Left renal pelvis (tissue), 4 donors: ENCODE measurements around the gene PRRX1. TPM values are rescaled to one million over a fixed set of nuclear protein-coding genes. Genes with fewer than 3 reads are reported as not detected.

ENCODE experiments used
- DNase-seq, 4 donors: peaks; one replicate each; pipeline ENCODE4 v3.0.0-alpha.2; 2013; ENCODE audit warnings: low read depth in 4 of 4, low spot score in 3 of 4
- polyA plus RNA-seq, 4 donors: library from polyadenylated mRNA; unstranded; fragments of 120-200 nt; gene quantifications; one replicate each; pipeline ENCODE4 v1.2.1, GENCODE V29; 2013; ENCODE audit not compliant: insufficient read length in 4 of 4

PRRX1 gene
- 100 to 1,000 TPM in 1 of 4 donors, 10 to 100 TPM in 2, under 1 TPM in 1; 0.87 to 119 (median 11.4) TPM for polyA plus RNA-seq

DNA sequence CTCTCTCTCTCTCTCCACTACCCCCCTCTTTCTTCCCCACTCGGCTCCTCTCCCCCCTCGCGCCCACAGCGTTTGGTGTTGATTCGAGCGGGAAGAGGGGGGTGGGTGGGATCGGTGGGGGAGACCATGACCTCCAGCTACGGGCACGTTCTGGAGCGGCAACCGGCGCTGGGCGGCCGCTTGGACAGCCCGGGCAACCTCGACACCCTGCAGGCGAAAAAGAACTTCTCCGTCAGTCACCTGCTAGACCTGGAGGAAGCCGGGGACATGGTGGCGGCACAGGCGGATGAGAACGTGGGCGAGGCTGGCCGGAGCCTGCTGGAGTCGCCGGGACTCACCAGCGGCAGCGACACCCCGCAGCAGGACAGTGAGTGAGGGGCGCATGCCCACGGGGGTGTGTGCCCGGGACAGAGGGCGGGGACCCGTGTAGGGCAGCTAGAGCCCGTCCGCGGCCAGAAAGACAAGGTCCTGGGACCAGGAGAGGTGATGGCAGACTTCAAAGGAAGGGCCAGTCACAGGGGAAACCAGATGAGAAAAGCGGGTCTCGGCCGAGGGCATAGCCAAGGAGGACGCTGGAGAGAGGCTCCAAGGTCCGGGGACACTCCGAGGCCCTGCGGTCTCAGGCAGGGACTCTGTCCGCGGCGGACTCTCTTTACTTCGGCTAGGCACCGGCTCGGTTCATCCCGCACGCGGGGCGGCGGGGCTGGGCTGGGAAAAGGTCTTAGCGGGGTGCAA is at the start of gene PRRX1:
Gene PRRX1, plus strand, starts transcription at position 39 of the 735 bp plus-strand sequence. Its CDS starts 88 bp downstream, at position 127.
- no peak for DNase-seq

DNA sequence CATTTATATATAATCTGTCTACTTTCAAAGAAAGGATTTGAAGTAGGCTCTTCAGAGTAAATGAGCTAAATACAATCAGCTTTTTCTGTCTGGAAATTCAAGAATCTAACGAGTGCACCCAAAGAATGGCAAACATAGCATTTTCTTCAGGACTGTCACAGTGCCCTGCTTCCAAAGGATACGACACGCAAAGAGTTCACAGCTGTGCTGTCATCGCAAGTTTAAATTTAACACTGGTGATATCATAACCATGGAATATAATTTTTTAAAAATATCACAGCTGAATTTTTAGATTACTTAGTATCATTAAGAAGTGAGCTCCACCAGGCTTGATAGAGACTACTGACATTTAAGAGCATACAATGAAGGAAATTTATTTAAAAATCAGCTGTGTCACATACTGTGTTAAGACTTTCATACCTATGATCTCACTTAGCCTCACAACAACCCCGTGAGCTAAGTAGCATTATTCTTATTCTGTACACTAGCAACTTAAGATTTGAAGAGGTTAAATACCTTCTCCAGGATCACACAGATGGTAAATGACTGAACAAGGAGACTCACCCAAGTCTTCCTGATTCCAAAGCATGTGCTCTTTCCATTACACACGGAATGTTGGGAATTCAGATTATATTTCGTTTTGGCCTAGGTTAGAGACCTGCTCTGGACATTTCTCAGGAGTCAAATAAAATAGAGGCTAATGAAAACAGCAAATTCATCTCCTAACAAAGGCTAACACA is 46.2 kb upstream of the PRRX1 start:
- DNase-seq: no peak

DNA sequence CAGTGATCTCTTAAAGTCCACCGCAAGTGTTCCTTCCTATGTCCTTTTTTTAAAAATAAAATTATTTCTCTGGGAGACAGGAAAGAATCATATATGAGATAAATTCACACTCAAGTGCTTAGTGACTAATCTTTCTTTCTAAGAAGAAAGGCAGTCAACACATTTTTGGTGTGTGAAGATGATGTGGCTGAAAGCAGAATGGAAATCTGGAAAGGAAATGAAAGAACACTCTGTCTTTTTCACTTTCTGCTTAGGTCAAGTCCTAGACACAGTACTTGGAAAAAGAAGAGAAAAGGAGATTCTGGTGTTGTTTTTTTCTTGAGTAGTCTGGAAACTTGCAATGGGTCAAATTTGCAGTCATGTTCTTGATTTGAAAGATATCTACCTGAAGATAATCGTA is 45.5 kb upstream of the PRRX1 start:
- no peak for DNase-seq

DNA sequence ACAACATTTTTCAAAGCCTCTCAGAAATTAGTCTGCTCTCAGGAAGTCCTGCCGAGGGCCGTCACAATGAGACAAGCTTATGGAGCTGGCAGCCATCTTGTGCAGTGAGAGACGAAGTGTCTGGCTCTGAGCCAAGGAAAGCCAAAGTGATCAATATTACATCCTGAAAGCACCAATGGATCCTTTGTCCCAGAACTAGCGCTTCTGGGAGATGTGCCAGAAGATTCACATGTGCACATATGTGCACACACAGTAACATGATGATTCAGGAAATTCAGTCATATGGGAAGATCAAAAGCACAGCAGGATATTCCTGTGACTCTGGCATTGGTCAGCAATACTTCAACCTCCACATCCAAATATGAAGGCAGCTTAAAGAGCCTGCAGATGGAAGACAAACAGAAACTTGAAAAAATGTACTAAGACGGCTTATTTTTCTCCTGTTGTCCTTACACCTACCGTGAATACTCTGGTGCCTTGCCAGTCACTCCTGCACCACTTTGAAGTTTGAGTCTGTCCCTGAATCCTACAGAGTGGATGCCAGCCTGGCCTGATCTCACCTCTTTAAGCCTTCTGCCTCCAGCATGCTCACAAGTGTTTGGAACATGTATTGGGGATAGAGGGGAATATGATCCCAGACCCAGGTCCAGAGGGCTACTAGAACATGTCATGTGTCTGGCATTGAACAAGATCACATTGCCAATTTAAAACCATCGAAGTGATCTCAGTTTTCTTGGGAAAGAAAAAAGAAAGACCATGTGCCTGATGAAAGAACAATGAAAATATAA is 44.5 kb upstream of the PRRX1 start:
- DNase-seq: no peak

DNA sequence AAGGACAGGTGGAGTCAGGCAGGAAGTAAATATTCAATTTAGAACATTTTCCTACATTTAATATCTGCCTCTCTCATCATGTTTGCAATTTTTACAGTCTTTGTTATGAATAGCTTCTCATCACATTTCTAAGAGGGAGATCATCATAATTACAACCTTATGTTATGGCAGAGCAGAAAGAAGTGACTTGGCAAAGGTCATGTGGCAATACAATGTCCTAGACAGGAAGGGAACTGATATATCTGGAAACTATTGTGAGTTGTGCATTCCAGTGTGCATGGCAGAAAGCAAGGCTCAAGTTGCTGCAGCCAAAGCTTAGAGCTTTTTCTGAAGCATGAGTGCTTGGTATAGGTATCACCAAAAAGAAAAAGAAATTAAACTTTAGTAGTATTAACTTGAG is 43.8 kb upstream of the PRRX1 start:
- no peak for DNase-seq

DNA sequence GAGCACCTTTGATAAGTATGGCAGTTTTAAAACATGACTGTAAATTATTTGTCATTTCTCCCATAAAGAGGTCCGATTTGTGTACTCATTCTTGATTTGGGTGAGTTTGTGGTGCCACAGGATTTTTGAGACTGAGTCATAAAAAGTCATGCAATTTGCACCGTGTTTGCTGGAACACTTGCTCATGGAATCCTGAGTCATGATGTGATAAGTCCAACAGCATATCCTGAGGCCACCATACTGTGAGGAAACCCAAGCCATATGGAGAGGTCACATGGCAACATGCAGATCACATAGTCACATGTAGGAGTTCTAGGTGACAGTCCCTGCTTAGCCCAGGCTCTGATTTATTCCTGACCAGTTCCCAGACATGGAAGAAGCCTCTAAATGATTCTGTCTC is 40.8 kb upstream of the PRRX1 start:
- no peak for DNase-seq

DNA sequence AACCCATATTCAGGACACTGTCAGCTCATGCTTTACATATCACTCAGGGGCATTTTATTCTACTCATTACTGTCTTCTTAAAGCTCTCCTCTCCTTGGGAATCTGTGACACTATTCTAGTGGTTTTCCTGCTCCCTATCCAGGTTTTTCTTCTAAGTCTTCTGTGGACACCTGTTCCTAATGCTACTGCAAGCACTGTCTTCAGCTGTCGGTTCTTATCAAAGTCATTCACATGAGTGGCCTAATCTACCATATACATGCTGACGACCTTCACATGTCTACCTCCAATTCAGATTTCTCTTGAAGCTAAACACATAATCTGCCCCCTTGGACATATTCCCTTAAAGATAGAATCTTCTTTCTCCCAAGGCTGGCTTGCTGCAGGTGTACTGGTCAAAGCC is 39.8 kb upstream of the PRRX1 start:
- no peak for DNase-seq

DNA sequence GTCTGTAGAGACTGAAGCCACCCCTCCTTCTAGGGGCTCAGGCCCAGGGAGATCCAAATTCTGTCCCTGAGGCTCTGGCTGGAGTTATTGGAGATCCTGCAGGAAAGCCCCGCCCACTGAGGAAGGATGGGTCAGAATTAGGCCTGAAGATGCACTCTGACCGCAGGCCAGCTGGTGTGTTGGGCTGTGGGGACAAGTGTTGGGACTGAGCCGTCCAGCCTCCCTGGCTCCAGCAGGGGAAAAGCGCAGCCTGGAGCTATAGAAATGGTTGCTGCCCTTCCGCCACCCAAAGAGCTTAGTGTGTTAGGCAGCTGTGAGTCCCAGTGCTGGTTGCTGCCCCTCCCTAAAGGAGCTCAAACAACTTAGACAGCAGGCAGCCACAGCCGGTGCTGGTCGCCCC is 33.0 kb upstream of the PRRX1 start:
- no peak for DNase-seq

DNA sequence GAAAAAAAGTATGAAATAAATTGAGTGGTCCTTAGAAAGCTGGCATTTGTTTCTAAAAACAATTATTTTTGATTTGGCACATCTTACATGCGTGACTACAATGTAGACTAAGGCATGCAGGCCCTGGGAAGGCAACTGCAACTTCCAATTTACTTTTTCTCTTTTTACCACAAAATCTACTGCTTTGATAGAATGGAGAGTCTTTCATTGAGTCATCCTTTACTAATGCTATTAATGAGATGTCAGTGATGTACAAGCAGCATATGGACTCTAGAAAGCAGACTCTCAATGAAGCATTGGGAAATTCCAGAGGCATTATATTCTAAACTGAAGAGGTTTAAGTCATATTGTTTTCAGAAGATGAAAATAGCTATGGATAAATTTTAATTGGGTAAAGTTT is 29.6 kb upstream of the PRRX1 start:
- DNase-seq: no peak

DNA sequence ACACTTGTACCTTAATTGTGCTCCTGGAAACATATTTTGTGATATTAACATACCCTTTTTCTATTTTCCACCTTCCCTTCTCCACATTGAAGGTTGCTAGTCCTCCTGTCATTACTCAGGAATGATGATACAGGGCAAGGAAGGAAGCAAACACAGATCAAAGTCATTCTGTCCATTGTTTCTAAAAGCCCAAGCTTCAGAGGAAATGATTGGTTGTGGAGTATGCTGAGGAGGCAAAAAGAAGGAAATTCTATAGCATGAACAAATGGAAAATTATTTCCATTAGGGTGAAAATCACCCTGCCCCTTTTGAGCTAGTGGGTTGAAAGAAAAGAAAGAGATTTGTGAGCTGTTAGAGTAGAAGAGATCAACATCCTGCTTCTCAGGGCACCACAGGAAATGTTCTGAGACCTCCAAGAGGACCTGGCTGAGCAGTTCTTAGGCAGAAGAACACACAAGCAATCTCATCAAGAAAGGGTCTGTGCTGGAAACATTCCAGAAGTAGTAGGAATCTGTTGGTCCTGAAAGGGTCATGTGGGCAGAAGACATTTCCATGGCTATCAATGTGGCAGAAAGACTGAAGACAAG is 29.0 kb upstream of the PRRX1 start:
- DNase-seq: no peak

DNA sequence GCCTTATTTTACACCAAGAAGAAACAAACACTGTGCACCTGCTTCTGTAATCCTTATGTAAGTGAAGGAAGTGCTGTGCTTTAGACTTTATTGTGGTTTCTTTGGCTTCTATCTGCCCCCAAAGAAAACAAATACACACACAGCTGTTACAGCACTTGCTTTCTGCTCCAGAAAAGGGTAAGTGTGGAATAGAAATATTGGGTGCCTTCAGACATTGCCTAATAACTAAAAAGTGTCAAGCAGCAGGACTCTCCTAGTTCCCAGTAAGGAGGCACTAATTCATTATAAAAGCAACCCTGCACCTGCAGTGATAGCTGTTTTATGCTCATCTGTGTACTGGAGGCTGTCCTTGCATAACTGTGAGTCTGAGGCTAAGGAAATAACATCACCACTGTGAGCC is 23.4 kb upstream of the PRRX1 start:
- DNase-seq: no peak

DNA sequence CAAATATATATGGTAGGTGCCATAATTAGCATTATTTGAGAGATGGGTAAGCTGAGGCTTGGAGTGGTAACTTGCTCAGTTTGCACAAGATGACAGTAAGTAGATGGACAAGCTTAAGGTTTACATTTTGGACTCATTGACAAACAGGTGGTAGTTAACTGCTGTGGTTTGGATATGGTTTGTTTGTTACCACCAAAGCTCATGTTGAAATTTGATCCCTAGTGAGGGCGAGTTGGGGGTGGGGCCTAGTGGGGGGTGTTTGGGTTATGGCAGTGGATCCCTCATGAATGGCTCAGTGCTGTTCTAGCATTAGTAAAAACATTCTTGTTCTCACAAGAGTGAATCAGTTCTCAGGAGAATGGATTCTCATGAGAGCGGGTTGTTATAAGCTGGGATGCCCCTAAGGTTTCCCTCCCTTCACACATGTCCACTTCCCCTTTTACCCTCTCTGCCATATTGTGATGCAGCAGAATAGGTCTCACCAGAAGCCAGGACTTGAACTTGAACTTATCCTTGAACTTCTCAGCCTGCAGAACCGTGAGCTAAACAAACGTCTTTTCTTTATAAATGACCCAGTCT is 6.6 kb upstream of the PRRX1 start:
- DNase-seq: no peak

DNA sequence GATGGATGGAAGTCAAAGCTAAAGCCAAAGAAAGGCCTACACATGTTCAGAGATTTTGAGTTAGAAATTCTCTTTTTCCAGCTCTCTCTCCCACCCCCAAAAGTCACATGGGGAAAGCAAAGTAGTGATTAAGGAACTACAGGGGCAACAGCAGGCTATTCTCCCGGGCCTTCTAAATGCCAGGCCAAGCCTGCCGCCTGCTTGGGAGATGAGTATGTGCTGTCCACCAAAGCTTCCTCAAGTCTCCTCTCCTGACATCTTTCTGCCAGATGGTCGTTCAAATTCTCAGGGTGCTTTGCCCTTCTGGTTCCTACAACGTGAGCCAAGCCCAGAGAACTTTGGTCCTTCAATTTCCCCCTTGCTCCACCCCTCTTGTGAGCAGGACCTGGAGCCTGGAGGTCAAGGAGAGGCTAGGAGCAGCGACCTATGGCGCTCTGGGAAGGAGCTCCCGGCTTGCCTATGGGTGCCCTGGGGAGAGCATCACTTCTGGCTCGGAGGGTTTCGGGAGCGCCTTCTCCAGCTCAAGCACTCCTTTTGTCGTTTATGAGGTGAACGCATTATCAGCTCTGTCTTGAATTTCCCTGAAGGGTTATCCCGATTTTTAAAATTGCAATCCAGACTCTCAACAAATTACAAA is 4.4 kb upstream of the PRRX1 start:
- no peak for DNase-seq

DNA sequence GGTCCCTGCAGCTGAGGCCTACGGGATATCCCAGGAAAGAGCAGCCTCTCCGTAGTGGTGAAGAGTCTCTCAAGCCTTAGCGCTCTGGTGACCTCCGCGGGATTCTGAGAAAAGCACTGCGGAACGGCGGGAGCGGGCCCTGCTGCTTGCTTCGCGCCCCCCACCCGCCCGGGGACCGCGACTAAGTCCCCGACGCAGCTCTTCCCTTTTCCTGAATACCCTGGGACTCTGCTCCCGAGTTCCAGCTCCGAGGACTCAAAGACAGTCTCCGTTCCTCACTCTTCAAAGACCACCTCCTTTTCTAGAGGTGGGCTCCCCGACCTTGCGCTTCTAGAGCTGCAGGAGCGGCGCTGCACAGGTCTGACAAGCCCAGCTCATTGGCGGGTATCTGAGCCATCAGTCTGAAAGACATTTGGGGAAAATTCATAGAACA is 3.6 kb upstream of the PRRX1 start:
- no peak for DNase-seq

DNA sequence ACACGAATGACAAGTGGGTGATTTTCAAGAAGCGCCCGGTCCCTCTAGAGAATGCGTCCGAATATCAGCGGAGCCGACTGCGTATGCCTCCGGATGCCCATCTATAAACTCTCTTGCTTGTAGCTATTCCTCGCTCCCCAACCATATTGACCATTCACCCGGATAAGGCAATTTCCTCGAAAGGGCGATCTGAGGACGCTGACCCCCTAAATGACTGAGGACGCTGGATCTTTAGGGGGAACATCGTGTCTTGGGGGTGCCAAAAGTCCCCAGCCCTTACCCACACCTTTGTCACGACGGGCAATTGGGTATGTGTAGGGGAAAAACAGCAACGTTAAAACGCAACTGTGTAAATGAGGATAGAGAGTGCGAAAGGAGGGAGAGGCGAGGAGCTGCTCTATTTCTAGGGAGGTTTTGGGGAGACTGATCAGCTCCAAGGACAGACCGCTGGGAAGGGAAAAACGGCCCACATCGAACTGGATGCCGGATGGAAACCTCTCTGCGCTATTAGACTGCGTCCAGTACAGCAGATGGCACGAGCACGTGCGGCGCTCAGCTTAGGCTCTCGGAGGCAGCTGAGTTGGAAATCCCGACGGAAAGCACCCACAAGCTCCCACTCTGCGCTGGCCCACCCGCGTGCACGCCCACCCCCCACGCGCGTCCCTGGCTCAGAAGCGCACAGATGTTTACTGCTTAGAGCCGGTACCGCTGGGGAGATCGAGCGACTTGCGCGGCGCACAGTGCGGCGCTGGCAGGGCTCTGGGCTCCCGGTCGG is 2.9 kb upstream of the PRRX1 start:
- no peak for DNase-seq

DNA sequence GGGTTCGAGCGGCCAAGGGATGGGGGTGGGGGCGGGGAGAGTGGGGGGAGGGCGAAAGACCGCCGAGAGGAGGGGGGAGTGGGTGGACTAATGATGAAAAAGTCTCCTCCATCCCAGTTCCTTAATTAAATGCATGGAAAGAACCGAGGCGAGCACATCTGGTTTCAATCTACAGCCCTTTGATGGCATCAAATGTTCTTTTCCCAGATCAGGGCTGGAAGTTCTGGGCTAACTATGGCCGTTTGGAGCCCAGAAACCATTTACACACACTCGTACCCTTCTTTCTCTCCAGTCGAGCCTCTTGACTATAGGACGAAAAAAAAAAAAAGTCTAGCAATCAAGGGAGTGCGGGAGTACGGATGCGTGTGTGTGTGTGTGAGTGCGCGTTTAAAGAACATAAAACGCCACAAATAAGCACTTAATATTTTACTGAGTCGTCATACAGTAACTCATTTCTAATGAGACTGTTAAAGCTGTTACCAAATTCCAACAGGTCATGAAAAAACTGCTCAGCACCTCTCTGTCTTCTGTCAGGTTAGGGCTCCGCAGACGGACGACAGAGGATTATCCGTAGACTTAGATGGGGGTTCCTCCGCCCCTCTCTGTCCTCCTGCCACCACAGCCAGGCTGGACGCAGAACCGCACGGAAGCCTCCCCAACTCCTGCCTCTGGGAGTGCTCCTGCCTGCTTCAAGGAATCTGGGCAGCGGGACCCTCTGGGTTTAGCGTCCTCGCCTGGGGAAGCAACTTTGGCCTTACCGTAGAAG is 2.1 kb upstream of the PRRX1 start:
- no peak for DNase-seq

DNA sequence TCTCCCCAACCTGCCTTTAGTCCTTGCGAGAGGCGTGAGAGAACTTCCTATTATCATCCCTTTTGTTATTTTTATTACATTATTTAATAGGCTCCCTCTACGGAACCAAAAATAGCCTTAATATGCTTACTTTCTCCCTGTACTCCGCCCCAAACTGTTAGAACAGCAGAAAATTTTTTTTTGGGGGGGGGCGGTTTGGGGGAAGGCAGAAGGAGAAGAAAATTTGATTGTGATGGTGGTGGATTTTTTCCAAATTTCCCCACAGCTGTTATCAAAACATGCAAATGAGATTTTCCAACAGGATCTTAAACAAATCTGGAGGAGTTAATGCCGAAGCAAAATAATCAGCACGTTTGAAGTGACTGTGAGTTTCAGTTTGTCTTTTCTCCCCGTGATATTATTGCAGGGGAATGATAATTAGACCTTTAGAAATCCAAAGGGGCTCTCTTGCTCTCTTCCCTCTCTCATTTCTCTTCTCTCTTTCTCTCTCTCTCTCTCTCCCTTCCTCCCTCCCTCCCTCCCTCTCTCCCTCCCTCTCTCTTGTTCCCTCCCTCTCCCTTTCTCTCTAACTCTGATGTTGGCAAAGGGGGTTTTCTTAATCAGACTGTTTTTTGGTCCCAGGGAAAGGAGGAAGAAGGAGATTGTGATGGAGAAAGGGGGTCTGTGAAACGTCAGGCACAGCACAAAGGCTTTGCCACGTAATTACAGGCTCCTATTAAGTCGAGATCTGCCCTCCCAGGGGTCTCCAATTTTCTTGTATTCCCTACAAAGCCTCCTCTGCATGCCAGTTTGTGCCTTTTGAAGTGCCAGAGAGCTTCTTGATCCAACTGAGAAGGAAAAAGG is 1.1 kb upstream of the PRRX1 start:
- no peak for DNase-seq
